Measurements from ENCODE around the gene ELAVL1.
"Not testable (repeated sequence)": the region's sequence is repeated elsewhere in the genome, so short reads cannot be mapped to it uniquely, and the experiment has no call there.

DNA sequence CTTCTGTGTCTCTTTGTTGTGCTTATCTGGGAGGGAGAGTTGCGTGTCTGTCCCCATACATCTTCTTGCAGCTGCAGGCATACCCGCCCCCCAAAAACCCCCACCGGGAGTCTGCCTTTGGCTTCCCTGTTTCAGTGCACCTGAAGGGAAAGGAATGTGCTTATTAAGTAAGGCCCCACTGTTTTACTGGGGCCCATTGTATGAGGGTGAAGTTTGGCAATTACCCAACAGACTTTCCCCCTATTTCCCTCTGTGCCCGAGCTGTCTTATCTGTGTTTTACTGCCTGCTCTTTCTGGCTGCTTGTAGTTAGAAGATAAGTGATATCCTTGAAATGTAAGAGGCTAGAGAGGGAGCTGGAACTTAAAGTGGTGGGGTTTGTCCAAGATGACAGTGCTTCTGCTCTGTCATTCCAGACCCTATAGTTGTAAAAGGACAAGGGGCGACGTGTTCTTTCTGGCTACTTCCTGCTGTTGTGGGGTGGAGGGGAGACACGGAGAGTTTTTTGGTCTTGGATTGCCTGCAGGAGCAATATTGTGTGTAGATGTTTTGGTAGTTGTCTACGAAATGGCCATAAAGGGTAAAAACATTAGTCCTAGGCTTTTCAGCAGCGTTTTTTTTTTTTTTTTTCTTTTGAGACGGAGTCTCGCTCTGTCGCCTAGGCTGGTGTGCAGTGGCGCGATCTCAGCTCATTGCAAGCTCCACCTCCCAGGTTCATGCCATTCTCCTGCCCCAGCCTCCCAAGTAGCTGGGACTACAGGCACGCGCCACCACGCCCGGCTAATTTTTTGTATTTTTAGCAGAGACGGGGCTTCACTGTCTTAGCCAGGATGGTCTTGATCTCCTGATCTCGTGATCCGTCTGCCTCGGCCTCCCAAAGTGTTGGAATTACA, 28.1 kb upstream of the ELAVL1 start:
- TF ChIP-seq, protein P1, sequence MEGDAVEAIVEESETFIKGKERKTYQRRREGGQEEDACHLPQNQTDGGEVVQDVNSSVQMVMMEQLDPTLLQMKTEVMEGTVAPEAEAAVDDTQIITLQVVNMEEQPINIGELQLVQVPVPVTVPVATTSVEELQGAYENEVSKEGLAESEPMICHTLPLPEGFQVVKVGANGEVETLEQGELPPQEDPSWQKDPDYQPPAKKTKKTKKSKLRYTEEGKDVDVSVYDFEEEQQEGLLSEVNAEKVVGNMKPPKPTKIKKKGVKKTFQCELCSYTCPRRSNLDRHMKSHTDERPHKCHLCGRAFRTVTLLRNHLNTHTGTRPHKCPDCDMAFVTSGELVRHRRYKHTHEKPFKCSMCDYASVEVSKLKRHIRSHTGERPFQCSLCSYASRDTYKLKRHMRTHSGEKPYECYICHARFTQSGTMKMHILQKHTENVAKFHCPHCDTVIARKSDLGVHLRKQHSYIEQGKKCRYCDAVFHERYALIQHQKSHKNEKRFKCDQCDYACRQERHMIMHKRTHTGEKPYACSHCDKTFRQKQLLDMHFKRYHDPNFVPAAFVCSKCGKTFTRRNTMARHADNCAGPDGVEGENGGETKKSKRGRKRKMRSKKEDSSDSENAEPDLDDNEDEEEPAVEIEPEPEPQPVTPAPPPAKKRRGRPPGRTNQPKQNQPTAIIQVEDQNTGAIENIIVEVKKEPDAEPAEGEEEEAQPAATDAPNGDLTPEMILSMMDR (IDR thresholded peaks at IDR 0.05; ENCODE audit: insufficient read depth, low read depth, low read length): not testable (repeated sequence)
- TF ChIP-seq EZH2 (IDR thresholded peaks at IDR 0.05; ENCODE audit: insufficient read depth, low read length): not testable (repeated sequence)
